SK-N-SH (cell line): Measurements from ENCODE around the gene DMAP1. TPM values are rescaled to one million over a fixed set of nuclear protein-coding genes. Genes with fewer than 3 reads are reported as not detected.

Experiments used
- CTCF ChIA-PET: fragments of 300-600, 350-600 bp; formaldehyde crosslinking; extraction: SDS; loops from one replicate; lab custom pipeline; 2021; lab: Yijun Ruan, JAX
- POLR2A ChIA-PET: fragments of 350-600 bp; sonication (Branson Sonifier 250); formaldehyde crosslinking; extraction: SDS; loops from one replicate; lab custom pipeline; 2020; ENCODE audit warnings: antibody characterized with exemption, inconsistent platforms; lab: Yijun Ruan, JAX
- DNase-seq: peaks from one replicate; pipeline ENCODE4 v3.0.0; 2012
- H2AFZ ChIP-seq: fragments of 200-600 bp; sonication (generic); 2 replicates; pipeline ENCODE4 v1.8.1; 2016; ENCODE audit warnings: antibody characterized with exemption, mild to moderate bottlenecking, low read depth
- H3F3A ChIP-seq: fragments of 200-600 bp; sonication (generic); replicated peaks from 2 replicates; pipeline ENCODE3; 2016; ENCODE audit warnings: antibody characterized with exemption, mild to moderate bottlenecking; ENCODE audit not compliant: insufficient read depth
- H3K27ac ChIP-seq, 2 experiments: fragments of 200-500 bp in 1 of 2; fragments of 200-600 bp in 1 of 2; sonication (Bioruptor generic) in 1 of 2; sonication (generic), shearing (Covaris generic) in 1 of 2; 2 replicates each; pipeline versions ENCODE4 v1.5.1 to v1.6.1; 2014 to 2016; ENCODE audit warnings: low read depth in 2 of 2, inconsistent platforms in 1 of 2, low read length in 1 of 2, mild to moderate bottlenecking in 1 of 2, mixed read lengths in 1 of 2
- H3K27me3 ChIP-seq: fragments of 200-600 bp; sonication (generic), shearing (Covaris generic); 2 replicates; pipeline ENCODE4 v1.6.1; 2016; ENCODE audit warnings: mixed run types; ENCODE audit not compliant: insufficient read depth
- H3K36me3 ChIP-seq, 2 experiments: fragments of 200-500 bp in 1 of 2; fragments of 200-600 bp in 1 of 2; sonication (Bioruptor generic) in 1 of 2; sonication (generic) in 1 of 2; replicated peaks in 1 of 2; 2 replicates each; pipeline versions ENCODE3 to v1.5.1; 2014 to 2016; ENCODE audit warnings: low read length in 1 of 2, mild to moderate bottlenecking in 1 of 2; ENCODE audit not compliant: insufficient read depth in 2 of 2, control insufficient read depth in 1 of 2
- H3K4me1 ChIP-seq, 2 experiments: fragments of 200-500 bp in 1 of 2; fragments of 200-600 bp in 1 of 2; sonication (Bioruptor generic) in 1 of 2; sonication (generic), shearing (Covaris generic) in 1 of 2; 2 replicates each; pipeline versions ENCODE4 v1.5.1 to v1.6.1; 2014 to 2016; ENCODE audit warnings: low read depth in 1 of 2, low read length in 1 of 2, mixed run types in 1 of 2; ENCODE audit not compliant: insufficient read depth in 2 of 2, control insufficient read depth in 1 of 2
- H3K4me2 ChIP-seq: fragments of 200-600 bp; sonication (generic), shearing (Covaris generic); 2 replicates; pipeline ENCODE4 v1.6.1; 2017; ENCODE audit warnings: mixed run types
- H3K4me3 ChIP-seq, 2 experiments: fragments of 200-500 bp in 1 of 2; fragments of 200-600 bp in 1 of 2; sonication (Bioruptor generic) in 1 of 2; sonication (generic), shearing (Covaris generic) in 1 of 2; 2 replicates each; pipeline versions ENCODE4 v1.5.1 to v1.8.1; 2014 to 2016; ENCODE audit warnings: low read depth in 2 of 2, inconsistent platforms in 1 of 2, low read length in 1 of 2, mild to moderate bottlenecking in 1 of 2, mixed read lengths in 1 of 2, moderate library complexity in 1 of 2
- H3K79me2 ChIP-seq: fragments of 200-600 bp; sonication (generic); 2 replicates; pipeline ENCODE4 v1.8.1; 2017; ENCODE audit warnings: mild to moderate bottlenecking; ENCODE audit not compliant: insufficient read depth
- H3K9ac ChIP-seq: fragments of 200-600 bp; sonication (generic); 2 replicates; pipeline ENCODE4 v1.6.1; 2017; ENCODE audit warnings: mixed run types
- H3K9me2 ChIP-seq: fragments of 200-600 bp; sonication (generic); 2 replicates; pipeline ENCODE4 v1.6.1; 2017; ENCODE audit warnings: mixed run types
- H3K9me3 ChIP-seq: fragments of 200-600 bp; sonication (generic); 2 replicates; pipeline ENCODE4 v1.6.1; 2017; ENCODE audit warnings: mixed run types, mild to moderate bottlenecking, moderate library complexity
- H4K20me1 ChIP-seq: fragments of 200-600 bp; sonication (generic); 2 replicates; pipeline ENCODE4 v1.6.1; 2017; ENCODE audit warnings: mild to moderate bottlenecking, mixed run types; ENCODE audit not compliant: insufficient read depth
- GATA2 ChIP-seq: sonication (generic); formaldehyde crosslinking; IDR thresholded peaks from 2 replicates; pipeline ENCODE4 v1.5.0; 2020; ENCODE audit warnings: mild to moderate bottlenecking, missing genetic modification reagents
- JUND ChIP-seq: IDR thresholded peaks from 2 replicates; pipeline ENCODE4 v1.4.0; 2012
- NRF1 ChIP-seq: IDR thresholded peaks from 2 replicates; pipeline ENCODE4 v1.6.1; 2012; ENCODE audit warnings: low read depth, mild to moderate bottlenecking, low read length
- POLR2AphosphoS5 ChIP-seq: IDR thresholded peaks from 2 replicates; pipeline ENCODE4 v1.6.1; 2012; ENCODE audit warnings: low read depth, low read length
- RAD21 ChIP-seq: IDR thresholded peaks from 2 replicates; pipeline ENCODE4 v1.6.1; 2012; ENCODE audit warnings: mild to moderate bottlenecking, low read length
- TAF1 ChIP-seq: IDR thresholded peaks from 2 replicates; pipeline ENCODE4 v1.6.1; 2012; ENCODE audit warnings: low read depth, mild to moderate bottlenecking, low read length, moderate library complexity, borderline replicate concordance
- WGBS: methylation state at CpG from one replicate; pipeline ENCODE4 v1.1.6; 2017; ENCODE audit warnings: low lambda C conversion rate; 5-methylcytosine and 5-hydroxymethylcytosine counted together
- polyA plus RNA-seq, 3 experiments: library from polyadenylated mRNA; depleted of rRNA; stranded (reverse); fragments of >200 nt; gene quantifications; 2 replicates each; pipeline ENCODE4 v1.2.3, GENCODE V29; 2012
- TF ChIP-seq, protein P1 (sequence below): IDR thresholded peaks from 2 replicates; pipeline ENCODE4 v1.6.1; 2012; ENCODE audit warnings: mild to moderate bottlenecking, low read depth, low read length, moderate library complexity

Gene DMAP1
- polyA plus RNA-seq, 1 of the 3 experiments (the other 2 are of a cell fraction): 59.6 TPM

- ChIA-PET POLR2A (no interaction called here), CTCF (interaction anchor here (0.5 to 6.5 kb wide), 43 partner anchors 9 to 440 kb away, joined by 3 to 89 read pairs (median 7); no protein-coding TSS in a partner anchor)
- Histone ChIP-seq H3K4me2 (no peak overlapping the region), H3K4me3 (no peak overlapping the region), H3K9ac (no peak overlapping the region), H3K36me3 (peaks cover 13 to 65% of the 10 kb centered on the region in 2 experiments), H3K9me3 (no peaks in the 10 kb centered on the region), H2AFZ (no peak overlapping the region), H3K27ac (no peak overlapping the region), H3K9me2 (no peaks in the 10 kb centered on the region), H3F3A (peaks cover 12% of the 10 kb centered on the region), H4K20me1 (no peaks in the 10 kb centered on the region), H3K4me1 (peaks cover 0 to 11% of the 10 kb centered on the region in 2 experiments; a peak in 1 of 4 replicates), H3K27me3 (no peaks in the 10 kb centered on the region), H3K79me2 (peaks cover 6% of the 10 kb centered on the region)
- TF ChIP-seq, protein P1, sequence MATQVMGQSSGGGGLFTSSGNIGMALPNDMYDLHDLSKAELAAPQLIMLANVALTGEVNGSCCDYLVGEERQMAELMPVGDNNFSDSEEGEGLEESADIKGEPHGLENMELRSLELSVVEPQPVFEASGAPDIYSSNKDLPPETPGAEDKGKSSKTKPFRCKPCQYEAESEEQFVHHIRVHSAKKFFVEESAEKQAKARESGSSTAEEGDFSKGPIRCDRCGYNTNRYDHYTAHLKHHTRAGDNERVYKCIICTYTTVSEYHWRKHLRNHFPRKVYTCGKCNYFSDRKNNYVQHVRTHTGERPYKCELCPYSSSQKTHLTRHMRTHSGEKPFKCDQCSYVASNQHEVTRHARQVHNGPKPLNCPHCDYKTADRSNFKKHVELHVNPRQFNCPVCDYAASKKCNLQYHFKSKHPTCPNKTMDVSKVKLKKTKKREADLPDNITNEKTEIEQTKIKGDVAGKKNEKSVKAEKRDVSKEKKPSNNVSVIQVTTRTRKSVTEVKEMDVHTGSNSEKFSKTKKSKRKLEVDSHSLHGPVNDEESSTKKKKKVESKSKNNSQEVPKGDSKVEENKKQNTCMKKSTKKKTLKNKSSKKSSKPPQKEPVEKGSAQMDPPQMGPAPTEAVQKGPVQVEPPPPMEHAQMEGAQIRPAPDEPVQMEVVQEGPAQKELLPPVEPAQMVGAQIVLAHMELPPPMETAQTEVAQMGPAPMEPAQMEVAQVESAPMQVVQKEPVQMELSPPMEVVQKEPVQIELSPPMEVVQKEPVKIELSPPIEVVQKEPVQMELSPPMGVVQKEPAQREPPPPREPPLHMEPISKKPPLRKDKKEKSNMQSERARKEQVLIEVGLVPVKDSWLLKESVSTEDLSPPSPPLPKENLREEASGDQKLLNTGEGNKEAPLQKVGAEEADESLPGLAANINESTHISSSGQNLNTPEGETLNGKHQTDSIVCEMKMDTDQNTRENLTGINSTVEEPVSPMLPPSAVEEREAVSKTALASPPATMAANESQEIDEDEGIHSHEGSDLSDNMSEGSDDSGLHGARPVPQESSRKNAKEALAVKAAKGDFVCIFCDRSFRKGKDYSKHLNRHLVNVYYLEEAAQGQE: no peak
- TF ChIP-seq TAF1 (no peak), JUND (no peak), GATA2 (no peak)
- no peak for DNase-seq
- 91% methylated on average over 21 of the region's 24 CpGs for WGBS
Measured at GRCh38 chr1:44218503-44219300, 5.4 kb downstream of the DMAP1 start.

DNA sequence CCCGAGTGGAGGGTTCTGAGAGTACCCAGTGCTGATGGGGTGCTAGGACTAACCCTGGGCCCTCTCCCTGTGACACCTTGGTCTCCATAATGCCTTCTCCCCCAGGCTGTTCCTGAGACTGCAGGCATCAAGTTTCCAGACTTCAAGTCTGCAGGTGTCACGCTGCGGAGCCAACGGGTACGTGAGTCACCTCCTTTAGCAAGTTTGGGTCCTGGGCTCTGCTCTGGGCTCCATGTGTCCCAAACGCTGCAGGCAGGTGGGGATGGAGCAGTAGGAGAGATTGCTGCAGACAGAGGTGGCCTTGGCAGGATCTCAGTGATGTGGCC, 6.0 kb downstream of the DMAP1 start:
- Histone ChIP-seq H3K27me3 (no peaks in the 10 kb centered on the region), H3K36me3 (peaks cover 13 to 65% of the 10 kb centered on the region in 2 experiments), H3K4me3 (no peak overlapping the region), H3F3A (peaks cover 12% of the 10 kb centered on the region), H4K20me1 (no peaks in the 10 kb centered on the region), H3K9me2 (no peaks in the 10 kb centered on the region), H3K27ac (no peak overlapping the region), H3K4me2 (no peak overlapping the region), H3K9ac (no peak overlapping the region), H3K9me3 (no peaks in the 10 kb centered on the region), H3K4me1 (peaks cover 0 to 5% of the 10 kb centered on the region in 2 experiments; a peak in 1 of 4 replicates), H2AFZ (no peak overlapping the region), H3K79me2 (peaks cover under 1% of the 10 kb centered on the region; the same call in 1 of the 2 replicates)
- POLR2A ChIA-PET: no interaction called here
- no peak for DNase-seq
- WGBS: 100% methylated on average over 1 of the region's 6 CpGs
- no peak for TF ChIP-seq NRF1
- no peak for TF ChIP-seq GATA2
- TF ChIP-seq POLR2AphosphoS5: no peak
- TF ChIP-seq RAD21: no peak
- CTCF ChIA-PET: interaction anchor here (1.2 to 6.5 kb wide), 9 partner anchors 9 to 374 kb away, joined by 3 to 89 read pairs (median 45); no protein-coding TSS in a partner anchor
